CMK (cell line): ENCODE measurements around the gene DPPA4.
"Not testable (repeated sequence)": the region's sequence is repeated elsewhere in the genome, so short reads cannot be mapped to it uniquely, and the experiment has no call there.

Experiments used
- DNase-seq: peaks from one replicate; pipeline ENCODE4 v3.0.0-alpha.2; 2010; ENCODE audit warnings: low read depth

Gene DPPA4

DNA sequence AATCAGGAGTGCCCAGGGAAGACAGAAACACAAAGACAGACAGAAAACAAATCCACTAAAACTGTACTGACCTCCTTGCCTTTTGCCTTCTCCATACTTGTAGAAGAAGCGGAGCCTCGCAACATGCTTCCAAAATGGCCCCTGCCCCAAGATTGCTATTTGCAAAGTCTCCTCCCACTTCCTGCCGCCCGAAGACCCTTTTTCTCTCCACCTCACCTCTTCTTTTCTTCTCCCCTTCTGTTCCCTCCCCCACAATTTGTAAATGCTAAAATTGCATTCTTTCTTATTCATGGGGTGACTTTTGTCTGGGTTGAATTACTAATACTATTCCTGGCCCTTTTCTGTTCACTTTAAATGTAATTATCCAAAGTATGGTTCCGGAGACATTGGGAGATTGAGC lies at the start of gene DPPA4:
Gene DPPA4, minus strand, starts transcription at position 154 of the 400 bp plus-strand sequence. Its CDS starts 29 bp downstream, at position 125.
- no peak for DNase-seq

- no peak for DNase-seq
Measured at GRCh38 chr3:109385442-109386318, 48.3 kb upstream of the DPPA4 start.

- DNase-seq, result no peak
Measured at GRCh38 chr3:109384164-109384563, 46.8 kb upstream of the DPPA4 start.

DNA sequence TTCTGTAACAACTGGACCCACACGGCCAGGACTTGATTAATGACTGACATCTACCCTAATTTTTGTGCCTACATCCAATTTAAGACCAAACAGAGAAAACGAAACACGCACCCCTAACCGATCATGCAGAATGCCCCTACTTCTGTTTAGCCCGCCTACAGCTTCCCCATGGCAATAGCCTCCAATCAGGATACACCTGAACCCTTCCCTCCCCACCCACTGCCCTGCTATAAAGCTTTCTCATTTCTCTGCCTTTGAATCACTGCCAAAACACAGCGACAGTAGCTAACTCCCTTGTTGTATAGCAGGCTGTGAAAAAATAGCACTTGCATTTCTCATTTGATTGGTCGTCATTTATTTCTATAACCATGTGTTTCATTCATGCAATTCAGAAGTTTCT lies 45.2 kb upstream of the DPPA4 start:
- no peak for DNase-seq

- no peak for DNase-seq
Measured at GRCh38 chr3:109375975-109376374, 38.6 kb upstream of the DPPA4 start.

DNA sequence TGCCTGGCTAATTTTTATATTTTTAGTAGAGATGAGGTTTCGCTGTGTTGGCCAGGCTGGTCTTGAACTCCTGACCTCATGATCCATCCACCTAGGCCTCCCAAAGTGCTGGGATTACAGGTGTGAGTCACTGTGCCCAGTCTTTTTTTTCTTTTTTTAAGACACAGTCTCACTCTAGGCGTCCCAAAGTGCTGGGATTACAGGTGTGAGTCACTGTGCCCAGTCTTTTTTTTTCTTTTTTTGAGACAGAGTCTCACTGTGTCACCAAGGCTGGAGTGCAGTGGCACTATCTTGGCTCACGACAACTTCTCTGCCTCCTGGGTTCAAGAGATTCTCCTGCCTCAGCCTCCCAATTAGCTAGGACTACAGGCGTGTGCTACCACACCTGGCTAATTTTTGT lies 37.1 kb upstream of the DPPA4 start:
- not testable (repeated sequence) for DNase-seq

DNA sequence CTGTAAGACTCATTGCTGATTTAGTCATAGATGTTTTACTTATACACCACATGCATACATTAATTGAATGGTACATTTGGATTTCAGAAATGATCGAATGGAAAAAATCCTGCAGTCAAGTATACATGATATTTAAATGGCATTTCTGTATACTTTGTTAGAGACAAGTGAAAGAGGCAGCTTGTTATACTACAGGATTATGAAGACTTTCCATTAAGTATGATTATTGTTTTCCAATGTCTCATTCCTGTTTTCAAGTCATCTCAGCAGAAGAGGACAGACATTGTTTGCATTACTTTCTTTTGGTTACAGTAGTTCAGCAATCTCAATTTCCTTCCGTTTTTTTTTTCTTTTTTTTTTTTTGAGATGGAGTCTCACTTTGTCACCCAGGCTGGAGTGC lies 36.6 kb upstream of the DPPA4 start:
- DNase-seq, result no peak

DNA sequence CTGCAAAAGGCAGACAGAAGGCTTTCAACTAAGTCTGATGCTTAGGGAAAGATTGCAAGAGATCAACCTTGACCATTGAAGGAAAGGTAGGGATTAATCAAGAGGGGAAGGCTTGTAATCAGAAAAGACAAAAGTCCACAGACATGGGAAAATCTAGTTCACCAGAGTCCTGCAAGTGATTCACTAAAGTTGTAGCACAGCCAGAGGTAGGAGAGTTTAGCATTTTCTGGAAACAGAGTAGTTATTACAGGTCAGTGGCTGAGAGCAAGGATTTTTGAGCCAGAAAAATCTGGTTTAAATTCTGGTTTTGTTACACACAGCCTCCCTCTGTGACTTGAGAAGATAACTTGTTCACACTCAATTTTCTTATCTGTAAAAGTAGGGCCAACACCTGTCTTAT lies 35.3 kb upstream of the DPPA4 start:
- DNase-seq, result no peak

DNA sequence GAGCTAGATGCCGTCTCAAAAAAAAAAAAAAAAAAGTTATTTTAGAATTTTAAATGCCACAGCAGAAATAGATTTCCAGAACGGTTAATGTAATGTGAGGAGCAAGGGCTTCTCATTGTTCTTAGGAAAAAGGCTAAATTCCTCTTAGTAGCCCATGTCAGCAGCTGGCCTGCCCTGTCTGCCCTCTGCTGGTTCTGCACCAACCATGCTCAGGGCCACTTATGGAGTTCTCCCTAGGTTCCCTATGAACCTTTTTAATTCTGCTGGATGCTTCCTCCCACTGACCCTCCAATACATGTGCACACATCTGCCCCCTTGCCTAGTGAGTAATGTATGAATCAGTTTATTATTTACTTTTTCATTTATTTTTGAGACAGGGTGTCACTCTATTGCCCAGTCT lies 32.2 kb upstream of the DPPA4 start:
- DNase-seq, result no peak

- no peak for DNase-seq
Measured at GRCh38 chr3:109364088-109364487, 26.7 kb upstream of the DPPA4 start.

- DNase-seq, result no peak
Measured at GRCh38 chr3:109363634-109364033, 26.3 kb upstream of the DPPA4 start.

GRCh38 chr3:109362823-109363222 lies 25.5 kb upstream of the DPPA4 start:
- no peak for DNase-seq

DNA sequence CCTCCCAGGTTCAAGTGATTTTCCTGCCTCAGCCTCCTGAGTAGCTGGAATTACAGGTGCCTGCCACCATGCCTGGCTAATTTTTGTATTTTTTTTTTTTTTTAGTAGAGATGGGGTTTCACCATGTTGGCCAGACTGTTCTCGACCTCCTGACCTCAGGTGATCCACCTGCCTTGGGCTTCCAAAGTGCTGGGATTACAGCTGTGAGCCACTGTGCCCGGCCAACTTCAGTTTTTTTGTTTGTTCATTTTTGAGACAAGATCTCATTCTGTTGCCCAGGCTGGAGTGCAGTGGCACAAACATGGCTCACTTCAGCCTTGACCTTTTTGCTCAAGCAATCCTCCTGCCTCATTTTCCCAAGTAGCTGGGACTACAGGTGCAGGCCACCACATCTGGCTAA lies 21.5 kb upstream of the DPPA4 start:
- not testable (repeated sequence) for DNase-seq

GRCh38 chr3:109356442-109357155 lies 19.3 kb upstream of the DPPA4 start:
- DNase-seq, result no peak

GRCh38 chr3:109355625-109356441 lies 18.5 kb upstream of the DPPA4 start:
- DNase-seq, result no peak

DNA sequence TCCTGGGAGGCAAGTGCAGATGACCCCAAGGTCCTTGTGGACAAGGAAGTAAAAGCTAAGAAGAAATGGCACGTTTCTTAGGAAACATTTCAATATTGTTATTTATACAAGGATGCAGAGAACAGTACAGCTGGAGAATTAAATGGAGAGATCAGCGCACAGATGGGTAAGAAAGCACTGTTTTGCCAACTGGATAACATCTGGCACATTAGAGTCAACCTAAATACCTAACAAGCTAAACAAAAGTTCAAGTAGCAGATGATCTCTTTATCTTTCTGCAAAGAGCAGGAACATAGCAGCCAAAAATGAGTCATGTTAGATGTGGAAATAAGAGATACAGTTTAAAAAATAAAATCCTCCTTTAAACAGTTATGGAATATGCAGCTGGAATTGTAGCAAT lies 15.7 kb upstream of the DPPA4 start:
- DNase-seq, result no peak

DNA sequence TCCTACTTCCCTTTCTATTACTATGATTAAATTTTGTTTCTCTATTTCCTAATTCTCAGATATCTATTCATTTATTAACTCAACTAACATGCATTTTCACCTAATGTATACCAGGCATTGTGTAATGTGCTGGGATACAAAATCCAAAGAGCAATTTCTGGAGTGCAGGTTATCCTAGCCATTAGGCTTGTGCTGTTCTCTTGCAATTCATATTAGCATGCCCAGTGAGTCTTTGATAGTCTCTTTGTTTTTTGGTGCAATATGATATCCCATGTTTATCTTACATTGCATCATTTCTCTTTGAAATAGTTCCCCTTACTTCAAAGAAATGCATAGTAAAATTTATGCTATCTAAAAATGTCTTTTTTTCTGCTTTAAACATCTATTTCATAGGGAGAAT lies 13.9 kb upstream of the DPPA4 start:
- no peak for DNase-seq

GRCh38 chr3:109346770-109347295 lies 9.5 kb upstream of the DPPA4 start:
- DNase-seq, result no peak

GRCh38 chr3:109346099-109346498 lies 8.8 kb upstream of the DPPA4 start:
- DNase-seq, result no peak

GRCh38 chr3:109339714-109340648 lies 2.6 kb upstream of the DPPA4 start:
- DNase-seq, result no peak

- DNase-seq, result no peak
Measured at GRCh38 chr3:109339197-109339596, 1.9 kb upstream of the DPPA4 start.
